ENCODE results near the gene PNN. TPM values are rescaled to one million over a fixed set of nuclear protein-coding genes. Genes with fewer than 3 reads are reported as not detected.
"Not testable (repeated sequence)": the region's sequence is repeated elsewhere in the genome, so short reads cannot be mapped to it uniquely, and the experiment has no call there.

Gene PNN
- polyA plus RNA-seq, 3 donors = 152 to 203 (median 182) TPM

DNA sequence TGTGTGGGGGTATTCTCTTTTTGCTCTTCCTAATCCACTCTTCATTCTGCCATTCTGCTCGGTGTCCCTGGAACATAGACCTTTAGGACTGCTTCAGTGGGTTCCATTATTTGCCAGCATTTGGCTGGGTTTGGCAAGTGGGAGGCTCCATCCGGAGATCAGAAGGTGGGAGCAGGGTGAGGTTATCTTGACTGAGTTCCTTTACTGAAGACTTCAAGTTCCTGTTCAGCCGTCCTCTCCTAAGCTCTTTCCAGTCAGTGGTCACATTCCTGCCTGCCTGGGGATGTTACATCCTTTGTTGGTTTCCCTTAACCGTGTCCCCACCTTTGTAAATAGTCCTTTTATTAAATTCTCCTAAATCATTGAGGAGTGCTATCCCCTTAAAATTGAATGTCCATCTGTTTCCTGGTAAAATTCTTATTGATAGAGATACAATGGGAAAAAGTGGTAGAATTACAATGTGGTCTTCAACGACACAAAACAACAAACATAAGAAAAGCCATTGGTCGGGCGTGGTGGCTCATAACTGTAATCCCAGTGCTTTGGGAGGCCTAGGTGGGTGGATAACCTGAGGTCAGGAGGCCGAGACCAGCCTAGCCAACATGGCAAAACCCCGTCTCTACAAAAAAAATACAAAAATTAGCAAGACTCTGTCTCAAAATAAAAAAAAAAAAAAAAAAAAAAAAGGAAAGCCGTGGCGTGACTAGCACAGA lies 53.6 kb downstream of the PNN start:
- DNase-seq (ENCODE audit: low read depth in 3 of 3, low spot score in 2 of 3) = no peak

DNA sequence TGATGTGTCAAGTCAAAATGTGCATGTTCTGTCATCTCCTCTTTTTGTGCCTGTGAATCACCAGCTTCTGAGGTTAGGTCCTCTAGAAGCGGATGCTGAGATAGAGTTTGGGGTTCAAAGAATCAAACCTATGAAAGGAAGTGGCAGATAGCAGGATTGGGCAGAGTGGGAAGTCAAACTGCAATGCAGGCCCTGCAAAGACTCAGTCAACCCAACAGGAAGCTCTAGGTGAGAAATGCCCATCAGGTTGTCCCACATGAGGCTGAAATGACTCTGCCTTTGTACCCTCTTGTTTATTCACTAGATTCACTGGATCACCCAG lies 54.1 kb downstream of the PNN start:
- DNase-seq (ENCODE audit: low read depth in 3 of 3, low spot score in 2 of 3) = no peak

DNA sequence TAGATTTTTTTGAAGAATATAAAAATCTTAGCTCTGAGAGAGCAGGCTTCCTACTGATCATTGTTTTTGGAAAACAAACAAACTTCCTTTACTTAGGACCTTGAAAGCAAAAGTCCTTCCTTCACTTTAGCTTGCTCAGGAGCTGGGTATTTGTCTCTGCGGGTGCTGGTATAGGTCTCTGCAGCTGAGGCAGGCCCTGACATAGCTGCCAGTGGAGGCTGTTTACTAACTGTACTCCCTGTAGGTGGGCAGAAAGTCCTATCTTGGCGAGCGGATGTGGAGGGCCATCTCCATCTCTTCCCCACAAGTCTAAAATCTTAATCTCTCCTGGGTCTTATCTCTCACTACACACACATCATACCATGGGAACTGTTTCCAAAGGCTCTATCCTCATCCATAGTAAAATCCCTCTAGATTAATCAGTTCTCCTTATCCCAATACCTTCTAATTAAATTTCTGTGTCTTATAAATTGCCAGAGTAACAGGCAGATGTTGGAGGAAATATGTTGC lies 54.6 kb downstream of the PNN start:
- DNase-seq (ENCODE audit: low read depth in 3 of 3, low spot score in 2 of 3) = no peak

DNA sequence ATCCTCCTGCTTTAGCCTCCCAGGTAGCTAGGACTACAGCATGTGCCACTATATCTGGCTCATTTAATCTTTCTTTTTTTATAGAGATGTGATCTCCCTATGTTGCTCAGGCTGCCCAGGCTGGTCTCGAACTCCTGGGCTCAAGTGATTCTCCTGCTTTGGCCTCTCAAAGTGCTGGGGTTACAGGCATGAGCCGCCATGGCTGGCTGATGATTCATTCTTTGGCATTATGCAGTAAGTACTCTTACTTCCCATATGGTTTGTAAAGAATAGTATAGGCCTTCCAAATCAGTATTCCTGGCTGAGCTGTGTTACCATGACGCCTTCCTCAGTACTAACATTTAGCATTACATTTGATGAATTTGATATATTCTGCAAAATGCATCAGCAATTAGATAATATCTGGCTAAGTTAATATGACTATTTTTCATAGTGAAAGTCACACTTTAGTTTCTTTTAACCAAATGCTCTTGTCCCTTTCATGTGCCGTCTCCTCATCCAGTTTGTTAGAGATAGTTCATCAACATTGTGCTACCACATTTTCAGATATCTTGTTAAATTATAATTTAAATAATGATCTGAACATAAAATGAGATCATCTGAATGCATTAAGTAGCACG lies 55.5 kb downstream of the PNN start:
- no peak for DNase-seq (ENCODE audit: low read depth in 3 of 3, low spot score in 2 of 3)

DNA sequence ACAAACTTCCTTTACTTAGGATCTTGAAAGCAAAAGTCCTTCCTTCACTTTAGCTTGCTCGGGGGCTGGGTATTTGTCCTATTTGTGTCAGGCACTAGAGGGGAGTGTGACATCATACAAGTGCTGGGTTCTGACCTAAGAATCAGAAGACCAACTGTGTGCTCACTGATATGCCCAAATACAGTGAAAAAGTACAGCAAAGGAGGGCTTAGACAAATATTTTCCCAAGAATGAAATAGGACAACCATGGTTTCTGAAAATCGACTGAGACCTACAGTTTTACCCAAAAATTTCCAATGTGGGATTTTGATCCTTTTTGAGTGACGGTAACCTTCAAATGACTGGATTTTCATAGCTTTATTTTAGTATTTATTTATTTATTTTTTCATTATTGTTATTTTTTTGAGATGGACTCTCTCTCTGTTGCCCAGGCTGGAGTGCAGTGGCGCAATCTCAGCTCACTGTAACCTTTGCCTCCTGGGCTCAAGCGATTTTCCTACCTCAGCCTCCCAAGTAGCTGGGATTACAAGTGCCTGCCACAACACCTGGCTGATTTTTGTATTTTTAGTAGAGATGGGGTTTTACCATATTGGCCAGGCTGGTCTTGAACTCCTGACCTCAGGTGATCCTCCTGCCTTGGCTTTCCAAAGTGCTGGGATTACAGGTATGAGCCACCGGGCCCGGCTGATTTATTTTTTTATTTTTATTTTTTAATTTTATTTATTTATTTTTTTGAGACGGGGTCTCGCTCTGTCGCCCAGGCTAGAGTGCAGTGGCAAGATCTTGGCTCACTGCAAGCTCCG lies 56.9 kb downstream of the PNN start:
- not testable (repeated sequence) for DNase-seq (ENCODE audit: low read depth in 3 of 3, low spot score in 2 of 3)

Other genes with a start within 250 kb of the PNN start
- 10 to 100 TPM; 65.1 to 67.7 (median 65.6) TPM for gene SEC23A, start 72.0 kb upstream of the PNN start, polyA plus RNA-seq (ENCODE audit: insufficient read length in 3 of 3)
- 10 to 100 TPM; 23.1 to 29.6 (median 28.5) TPM for gene GEMIN2, start 60.9 kb upstream of the PNN start, polyA plus RNA-seq (ENCODE audit: insufficient read length in 3 of 3)
- gene TRAPPC6B, start 4.9 kb upstream of the PNN start, polyA plus RNA-seq (ENCODE audit: insufficient read length in 3 of 3) = 10 to 100 TPM; 31.1 to 33.5 (median 32.9) TPM
- gene MIA2, start 58.7 kb downstream of the PNN start, polyA plus RNA-seq (ENCODE audit: insufficient read length in 3 of 3) = 10 to 100 TPM; 76.0 to 83.8 (median 79.3) TPM

Measured in right renal cortex interstitium (tissue), 3 donors.